AG09319 (cell line): ENCODE results near the gene ARMC9.

Source experiments
- DNase-seq: peaks from one replicate; pipeline ENCODE4 v3.0.0-alpha.2; 2010; ENCODE audit warnings: low read depth; ENCODE audit errors: extremely low read depth
- CTCF ChIP-seq: IDR thresholded peaks from 2 replicates; pipeline ENCODE4 v1.5.1; 2011; ENCODE audit warnings: low read depth, mild to moderate bottlenecking, inconsistent platforms, low read length, moderate library complexity

ARMC9 gene

GRCh38 chr2:231332388-231332787 lies 134.0 kb downstream of the ARMC9 start:
- TF ChIP-seq CTCF: no peak
- no peak for DNase-seq

- TF ChIP-seq CTCF: no peak
- DNase-seq: no peak
Measured at GRCh38 chr2:231332872-231333500, 134.6 kb downstream of the ARMC9 start.

GRCh38 chr2:231334179-231334930 lies 135.9 kb downstream of the ARMC9 start:
- TF ChIP-seq CTCF: no peak
- no peak for DNase-seq

- no peak for TF ChIP-seq CTCF
- no peak for DNase-seq
Measured at GRCh38 chr2:231334981-231335380, 136.6 kb downstream of the ARMC9 start.

GRCh38 chr2:231335591-231335990 lies 137.2 kb downstream of the ARMC9 start:
- TF ChIP-seq CTCF: no peak
- DNase-seq: no peak

GRCh38 chr2:231336236-231336635 lies 137.8 kb downstream of the ARMC9 start:
- no peak for TF ChIP-seq CTCF
- DNase-seq: no peak

- no peak for DNase-seq
- TF ChIP-seq CTCF: no peak
Measured at GRCh38 chr2:231336700-231337099, 138.3 kb downstream of the ARMC9 start.
